NAMALWA (cell line): ENCODE data around the gene LINGO3.
"Not testable (repeated sequence)": the region's sequence is repeated elsewhere in the genome, so short reads cannot be mapped to it uniquely, and the experiment has no call there.

Experiments used
- DNase-seq: peaks from one replicate; pipeline ENCODE4 v3.0.0-alpha.2; 2015; ENCODE audit warnings: low spot score

Gene LINGO3

DNA sequence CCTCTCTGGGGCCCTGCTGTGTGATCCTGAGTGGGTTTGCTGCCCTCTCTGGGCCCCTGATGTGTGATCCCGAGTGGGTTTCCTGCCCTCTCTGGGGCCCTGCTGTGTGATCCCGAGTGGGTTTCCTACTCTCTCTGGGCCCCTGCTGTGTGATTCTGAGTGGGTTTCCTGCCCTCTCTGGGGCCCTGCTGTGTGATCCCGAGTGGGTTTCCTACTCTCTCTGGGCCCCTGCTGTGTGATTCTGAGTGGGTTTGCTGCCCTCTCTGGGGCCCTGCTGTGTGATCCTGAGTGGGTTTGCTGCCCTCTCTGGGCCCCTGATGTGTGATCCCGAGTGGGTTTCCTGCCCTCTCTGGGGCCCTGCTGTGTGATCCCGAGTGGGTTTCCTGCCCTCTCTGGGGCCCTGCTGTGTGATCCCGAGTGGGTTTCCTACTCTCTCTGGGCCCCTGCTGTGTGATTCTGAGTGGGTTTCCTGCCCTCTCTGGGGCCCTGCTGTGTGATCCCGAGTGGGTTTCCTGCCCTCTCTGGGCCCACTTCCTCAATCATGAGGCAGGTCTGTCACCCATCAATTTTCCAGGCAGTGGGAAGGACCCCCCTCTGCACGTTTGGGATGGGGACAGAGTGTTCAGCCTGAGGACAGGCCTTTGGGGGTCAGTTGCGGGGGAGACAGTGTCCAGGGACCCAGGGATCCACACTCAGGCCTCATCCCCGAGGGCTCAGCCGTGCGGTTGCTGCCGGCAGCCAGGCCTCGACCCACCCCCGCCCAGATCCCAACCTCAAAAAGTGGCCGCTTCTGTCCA is 26.5 kb downstream of the LINGO3 start:
- DNase-seq: not testable (repeated sequence)

DNA sequence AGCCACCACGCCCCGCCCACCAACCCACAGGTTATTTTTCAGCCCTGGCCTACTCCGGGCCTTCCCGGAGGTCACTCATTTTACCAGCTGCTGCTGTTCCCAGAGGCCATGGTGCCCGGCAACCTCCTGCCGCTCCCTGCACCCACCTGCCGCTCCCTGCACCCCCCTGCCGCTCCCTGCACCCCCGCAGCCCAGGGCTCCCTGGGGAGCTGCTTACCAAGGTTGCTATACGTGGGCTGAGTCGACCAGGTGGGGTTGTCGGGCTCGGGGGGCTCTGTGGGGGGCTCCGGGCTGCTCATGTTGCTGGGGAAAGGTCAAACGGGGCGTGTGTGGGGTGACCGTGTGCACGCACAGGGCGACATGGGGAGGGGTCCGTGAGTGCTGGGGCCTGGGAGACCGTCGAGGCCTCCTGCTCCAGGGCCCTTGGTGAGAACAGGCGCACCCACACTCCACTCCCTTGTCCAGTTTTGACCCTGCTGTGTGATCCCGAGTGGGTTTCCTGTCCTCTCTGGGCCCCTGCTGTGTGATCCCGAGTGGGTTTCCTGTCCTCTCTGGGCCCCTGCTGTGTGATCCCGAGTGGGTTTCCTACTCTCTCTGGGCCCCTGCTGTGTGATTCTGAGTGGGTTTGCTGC is 27.2 kb downstream of the LINGO3 start:
- DNase-seq: no peak

DNA sequence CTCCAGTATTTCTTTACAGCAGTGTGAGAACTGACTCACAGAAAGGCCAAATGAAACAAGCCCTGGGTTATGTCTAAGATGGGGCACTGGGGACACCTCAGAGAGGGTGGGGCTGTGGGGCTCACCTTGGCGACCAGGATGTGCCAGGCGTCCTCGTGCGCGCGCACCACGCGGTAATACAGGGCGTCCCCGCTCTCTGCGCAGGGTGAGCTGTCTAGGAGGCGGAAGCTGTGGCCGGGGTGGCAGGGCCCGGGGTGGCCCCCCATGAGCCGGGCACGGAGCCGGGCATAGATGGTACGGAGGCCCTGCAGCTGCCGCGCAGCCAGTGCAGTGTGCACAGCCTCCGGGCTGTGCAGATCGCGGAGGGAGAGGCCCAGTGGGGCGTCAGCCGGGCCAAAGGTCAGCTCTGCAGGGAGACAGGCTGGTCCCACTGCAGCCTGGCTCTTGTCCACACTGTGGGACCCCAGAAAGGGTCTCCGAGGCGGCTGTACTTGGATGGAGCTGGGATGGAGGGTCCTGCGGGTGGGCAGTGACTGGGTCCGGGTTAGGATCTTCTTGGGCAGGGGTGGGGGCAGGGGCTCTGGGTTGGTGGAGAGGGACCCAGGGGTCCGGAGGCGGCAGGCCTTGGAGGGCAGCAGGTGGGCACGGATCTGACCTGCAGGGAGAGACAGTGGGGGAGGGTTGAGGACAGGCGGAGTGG is 29.3 kb downstream of the LINGO3 start:
- no peak for DNase-seq

DNA sequence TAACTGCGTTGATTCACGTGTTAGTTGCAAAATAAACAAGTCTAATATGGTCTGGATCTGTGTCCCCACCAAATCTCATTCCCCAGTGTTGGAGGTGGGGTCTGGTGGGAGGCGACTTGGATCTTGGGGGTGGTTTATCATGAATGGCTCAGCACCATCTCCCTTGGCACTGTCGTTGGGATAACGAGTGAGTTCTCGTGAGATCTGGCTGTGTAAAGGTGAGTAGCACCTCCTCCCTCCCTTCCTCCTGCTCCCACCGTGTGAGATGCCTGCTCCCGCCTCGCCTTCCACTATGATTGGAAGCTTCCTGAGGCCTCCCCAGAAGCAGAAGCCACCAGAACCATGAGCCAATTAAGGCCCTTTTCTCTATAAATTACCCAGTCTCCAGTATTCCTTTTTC is 30.8 kb downstream of the LINGO3 start:
- no peak for DNase-seq

DNA sequence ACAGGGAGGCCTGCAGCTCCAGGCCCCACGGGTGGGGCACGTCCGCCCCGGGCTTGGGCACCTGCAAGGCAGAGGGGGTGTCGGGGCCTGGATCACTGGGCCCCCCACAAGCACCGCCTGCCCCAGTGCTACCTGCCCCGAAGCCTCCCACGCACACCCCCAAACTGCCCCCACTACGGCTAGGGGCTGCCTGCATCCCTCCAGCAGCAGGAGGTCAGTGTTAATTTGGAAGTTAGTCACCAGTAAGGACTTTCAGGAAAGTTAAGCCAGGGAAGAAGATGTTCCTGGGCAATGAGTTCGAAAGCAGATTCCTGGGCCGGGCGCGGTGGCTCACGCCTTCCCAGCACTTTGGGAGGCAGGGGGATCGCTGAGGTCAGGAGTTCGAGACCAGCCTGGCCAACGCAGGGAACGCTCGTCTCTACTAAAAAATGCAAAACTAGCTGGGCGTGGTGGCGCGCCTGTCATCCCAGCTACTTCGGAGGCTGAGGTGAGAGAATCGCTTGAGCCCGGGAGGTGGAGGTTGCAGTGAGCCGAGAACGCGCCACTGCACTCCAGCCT is 31.4 kb downstream of the LINGO3 start:
- no peak for DNase-seq

DNA sequence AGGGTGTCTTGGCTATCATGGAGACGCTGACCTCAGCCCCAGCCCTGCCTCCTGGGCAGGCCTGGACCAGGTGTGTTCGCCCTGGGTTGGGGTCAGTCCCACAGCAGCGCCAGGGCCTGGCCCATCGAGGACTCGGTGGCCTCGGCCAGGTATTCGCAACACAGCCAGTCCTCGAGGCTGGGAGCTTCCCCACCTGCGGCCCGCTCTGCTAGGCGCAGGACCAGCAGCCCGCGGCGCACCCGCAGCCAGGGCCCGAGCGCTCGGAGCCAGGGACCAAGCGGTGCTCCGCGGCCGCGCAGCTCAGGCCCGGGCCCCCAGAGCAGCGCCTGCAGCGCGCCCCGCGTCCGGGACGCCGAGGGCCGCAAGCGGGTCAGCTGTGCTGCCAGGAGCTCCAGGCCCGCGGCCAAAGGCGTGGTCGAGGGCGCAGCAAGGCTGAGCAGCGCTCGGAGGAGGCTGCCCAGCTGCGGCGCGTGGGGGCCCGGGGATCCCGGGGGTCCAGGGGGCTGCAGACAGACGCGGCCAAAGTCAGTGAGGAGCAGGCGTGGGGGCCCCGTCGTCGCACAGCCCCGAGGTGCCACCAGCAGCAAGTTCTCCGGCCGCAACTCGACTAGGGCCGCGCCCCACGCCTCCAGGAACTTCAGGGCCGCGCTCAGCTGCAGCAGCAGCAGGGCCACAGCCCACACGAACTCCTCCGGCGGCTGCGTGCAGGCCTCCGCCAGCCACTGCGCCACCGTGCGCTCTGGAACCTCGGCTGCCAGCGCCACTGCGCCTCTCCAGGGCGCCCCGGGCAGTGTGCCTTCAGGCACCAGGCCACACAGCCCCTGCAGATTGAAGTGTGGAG is 32.1 kb downstream of the LINGO3 start:
- no peak for DNase-seq

DNA sequence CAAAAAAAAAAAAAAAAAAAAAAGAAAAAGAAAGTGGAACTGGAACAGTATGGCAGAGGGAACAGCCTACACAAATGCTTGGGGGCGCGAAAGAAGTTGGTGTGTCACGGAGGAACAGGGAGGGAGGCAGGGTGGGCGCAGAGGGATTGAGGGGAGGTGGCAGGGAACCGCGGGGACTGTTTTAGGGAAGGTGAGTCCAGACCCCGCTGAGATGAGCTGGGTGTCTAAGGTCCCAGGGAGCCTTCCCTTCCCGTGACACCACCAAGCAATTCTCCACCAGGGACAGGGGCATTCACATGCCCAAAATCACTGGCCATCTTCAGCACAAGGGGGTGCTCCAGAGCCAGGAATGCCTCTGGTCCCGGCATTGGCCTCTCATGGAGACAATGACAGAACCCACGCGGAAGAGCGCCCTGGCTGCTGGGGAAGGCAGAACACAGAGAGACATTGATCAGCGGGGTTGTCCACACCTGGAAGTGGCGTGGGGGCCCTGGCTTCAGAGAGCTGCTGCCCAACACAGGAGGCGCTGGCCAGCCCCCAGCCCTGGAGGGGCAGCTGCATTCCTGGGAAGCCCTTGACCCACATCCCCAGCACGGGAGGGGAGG is 32.9 kb downstream of the LINGO3 start:
- peak; percentile 54 for DNase-seq

DNA sequence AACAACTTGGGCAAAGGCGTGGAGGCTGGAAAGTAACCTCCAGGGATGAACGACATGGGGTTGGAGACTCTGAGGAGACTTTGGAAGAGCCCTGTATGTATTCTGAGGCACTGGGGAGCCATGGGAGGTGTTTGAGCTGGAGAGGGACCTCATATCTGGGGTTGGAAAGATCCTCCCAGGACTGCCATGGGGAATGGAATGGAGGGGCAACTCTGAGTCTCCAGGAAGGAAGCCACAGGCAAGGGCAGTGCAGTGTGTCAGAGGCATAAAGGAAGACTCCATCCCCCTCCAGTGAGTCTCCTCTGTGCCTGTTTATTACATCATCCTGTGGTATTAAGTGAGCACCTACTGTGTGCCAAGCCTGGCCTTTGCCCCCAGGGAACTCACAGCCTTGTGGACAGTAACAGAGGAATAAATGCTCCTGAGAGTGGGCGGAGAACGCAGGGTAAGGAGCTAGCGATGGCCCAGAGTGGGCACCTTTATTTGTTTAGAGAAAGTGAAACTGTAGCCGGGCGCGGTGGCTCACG is 33.7 kb downstream of the LINGO3 start:
- DNase-seq: no peak

DNA sequence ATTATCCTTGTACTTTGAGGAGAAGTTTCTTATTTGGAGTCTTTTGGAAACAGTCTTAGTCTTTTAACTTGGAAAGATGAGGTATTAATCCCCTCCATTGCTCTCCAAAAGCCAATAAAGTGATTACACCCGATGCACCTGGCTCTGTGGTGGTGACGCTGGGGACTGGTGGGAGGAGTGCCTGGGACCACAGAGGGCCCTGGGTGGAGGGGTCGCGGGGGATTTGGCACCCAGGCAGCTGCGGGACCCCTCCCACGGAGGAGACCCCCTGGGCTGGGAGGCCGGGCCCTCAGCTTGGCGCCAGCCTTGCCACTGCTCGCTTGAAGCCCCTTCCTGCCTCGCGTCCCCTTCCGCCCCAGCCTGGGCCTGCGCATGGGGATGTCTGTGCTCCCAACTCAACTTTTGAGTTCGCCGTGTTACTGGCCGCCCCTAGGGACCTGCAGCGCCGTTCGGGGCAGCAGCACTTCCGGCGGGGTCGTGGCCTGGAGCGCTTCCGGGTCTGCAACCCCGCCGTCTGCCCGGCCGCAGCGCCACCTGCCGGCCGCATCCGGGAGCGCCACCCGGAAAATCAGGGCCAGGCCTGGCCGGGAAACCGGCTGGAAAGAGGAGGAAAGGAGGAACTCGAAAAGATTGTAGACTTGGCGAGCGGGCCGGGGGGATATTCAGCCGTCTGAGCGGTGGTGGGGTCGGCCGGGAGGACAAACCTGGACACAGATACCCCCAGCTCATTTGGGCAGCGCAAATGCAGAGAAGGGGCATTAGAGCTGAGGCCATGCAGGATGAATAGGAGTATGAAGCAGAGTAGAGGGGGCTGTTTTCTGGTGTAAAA is 34.4 kb downstream of the LINGO3 start:
- peak; percentile 94 for DNase-seq

DNA sequence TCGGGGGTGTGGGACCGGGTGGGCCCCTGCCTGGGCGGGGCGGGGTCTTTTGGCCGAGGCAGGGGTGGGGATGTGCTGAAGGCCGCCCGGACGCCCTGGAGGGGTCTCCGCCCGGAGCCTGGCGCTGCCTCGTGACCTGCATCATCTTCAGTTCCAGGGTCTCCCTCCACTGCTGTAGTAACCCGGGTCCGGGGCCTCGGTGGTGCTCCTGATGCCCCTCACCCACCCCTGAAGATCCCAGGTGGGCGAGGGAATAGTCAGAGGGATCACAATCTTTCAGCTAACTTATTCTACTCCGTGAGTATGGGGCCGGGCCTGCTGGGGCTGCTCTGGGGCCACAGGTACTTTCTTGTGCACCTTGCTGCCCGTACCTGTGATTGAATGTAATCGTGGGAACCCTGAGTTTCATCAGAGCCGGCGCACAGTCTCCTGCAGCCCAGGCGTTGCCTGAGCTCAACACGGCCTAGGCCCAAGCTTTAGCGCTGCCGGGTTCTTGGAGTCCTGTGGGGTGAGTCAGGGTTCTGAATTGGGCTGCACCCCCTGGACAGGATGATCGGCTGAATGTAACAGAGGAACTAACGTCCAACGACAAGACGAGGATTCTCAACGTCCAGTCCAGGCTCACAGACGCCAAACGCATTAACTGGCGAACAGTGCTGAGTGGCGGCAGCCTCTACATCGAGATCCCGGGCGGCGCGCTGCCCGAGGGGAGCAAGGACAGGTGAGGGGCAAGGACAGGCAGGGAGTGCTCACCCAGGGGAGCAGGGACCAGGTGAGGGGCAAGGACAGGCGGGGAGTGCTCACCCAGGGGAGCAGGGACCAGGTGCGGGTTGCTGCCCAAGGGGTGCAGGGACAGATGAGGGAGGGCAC is 36.5 kb downstream of the LINGO3 start:
- no peak for DNase-seq

DNA sequence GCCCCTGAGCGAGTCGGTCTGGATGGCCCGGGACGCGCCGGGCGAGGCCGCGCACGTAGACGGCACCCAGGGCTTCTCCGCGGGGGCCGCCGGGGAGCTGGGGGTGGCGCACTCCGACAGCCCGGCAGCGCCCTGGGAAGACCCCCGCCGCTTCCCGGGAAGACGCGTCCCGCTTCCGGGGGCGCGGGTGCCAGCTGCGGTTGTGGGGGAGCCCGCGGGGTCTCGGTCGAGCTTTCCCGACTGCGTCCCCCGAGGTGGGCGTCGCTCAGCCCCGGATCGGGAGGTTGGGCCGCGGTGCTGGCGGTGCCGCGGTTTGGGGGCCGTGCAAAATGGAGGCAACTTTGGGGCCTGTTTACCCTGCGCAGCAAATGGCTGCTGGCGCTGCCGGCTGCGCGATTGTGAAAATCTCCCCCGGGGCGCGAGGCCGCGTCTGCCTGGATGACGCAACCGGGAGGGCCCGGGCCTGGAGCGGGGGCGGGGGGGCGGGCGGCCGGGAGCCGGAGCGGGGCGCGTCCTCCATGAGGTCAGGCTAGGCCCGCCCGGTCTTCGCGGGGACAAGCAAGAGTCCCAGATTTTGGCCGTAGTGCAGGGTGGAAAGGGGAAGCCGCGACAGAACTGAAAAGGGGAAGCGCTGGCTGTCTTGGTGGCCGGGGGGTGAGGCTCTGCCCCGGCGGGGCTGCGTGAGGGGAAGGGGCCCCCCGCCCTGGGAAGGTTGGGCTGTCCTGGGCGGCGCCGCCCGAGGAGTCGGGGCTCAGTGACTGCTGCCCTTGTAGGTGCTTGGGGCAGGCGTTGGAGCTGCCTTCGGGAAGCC is 37.3 kb downstream of the LINGO3 start:
- peak; percentile 78 for DNase-seq

DNA sequence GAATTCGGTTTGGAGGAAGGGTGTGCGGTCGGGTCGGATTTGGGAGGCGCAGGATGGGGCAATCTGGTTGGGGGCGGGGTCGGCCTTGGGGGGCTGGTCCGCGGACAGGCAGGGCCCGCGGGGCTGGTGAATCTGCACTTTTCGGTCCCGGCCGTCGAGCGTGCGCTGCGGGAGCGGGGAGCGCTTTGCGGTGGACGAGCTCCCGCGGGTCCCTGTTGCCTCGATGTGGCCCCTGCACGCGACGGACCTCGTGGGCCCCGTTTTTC is 37.9 kb downstream of the LINGO3 start:
- DNase-seq: peak; percentile 29

DNA sequence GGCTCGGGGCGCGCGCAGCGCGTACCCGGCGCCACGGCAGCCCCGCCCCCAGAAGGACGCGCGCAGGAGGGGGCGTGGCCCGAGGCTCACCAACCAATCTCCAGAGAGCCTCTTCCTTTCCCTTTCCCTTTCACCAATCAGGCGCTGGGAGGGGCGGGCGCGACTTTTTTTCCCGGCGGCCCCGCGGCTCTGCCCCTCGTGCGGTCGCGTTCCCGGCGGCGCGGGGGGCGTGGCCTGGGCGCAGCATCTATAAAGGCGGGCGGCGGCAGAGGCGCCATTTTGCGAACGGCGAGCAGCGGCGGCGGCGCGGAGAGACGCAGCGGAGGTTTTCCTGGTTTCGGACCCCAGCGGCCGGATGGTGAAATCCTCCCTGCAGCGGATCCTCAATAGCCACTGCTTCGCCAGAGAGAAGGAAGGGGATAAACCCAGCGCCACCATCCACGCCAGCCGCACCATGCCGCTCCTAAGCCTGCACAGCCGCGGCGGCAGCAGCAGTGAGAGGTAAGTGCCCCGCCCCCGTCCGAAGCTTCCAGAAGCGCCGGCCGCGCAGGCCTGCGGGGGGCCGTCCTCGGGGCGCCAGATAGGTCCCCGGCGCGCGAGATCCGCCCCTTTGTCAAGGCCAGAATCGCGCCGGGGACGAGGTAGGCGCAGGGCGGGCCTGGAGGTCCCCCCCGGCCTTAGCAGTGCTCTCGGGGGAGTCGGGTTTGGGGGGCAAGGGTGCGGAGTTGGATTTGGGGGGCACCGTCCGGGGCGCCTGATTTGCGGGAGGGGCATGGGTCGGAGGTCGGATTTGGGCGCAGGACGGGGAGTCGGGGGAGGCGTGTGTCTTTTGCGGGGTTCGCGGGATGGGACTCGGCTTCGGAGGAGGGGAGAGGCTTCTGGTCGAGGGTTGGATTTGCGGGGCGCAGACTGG is 38.5 kb downstream of the LINGO3 start:
- peak; percentile 96 for DNase-seq

DNA sequence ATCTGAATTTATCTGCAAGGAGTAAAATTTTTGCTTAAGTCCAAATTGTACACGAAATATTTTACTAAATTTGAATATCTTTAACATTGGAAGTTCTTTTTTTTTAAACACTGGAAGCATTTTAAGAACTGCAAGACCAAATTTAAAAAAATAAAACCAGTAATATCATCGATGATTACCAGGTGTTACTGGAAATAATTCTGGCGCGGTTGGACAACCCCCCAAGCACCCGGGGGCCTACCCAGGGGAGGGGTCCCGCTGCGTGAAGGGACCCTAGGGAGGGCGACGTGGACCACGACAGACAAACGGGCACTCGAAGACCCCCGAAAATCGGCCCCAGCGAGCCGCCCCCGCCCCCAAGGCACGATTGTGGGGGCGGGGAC is 39.1 kb downstream of the LINGO3 start:
- DNase-seq: no peak

DNA sequence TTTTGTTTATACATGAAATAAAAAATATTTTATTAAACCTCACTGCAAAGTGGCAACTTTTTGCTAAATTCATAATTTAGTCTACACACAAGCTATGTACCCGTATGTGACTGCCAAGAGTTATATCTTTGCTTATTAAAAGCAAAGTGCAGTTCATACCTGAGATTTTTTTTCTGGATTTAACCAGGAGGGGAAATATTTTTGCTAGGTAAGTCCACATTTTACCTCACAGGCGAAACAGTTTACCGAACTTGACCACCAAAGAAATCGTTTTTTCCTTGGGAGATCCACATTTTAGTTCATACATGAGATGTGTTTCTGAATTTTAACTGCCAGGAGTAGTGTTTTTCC is 39.5 kb downstream of the LINGO3 start:
- DNase-seq: no peak

DNA sequence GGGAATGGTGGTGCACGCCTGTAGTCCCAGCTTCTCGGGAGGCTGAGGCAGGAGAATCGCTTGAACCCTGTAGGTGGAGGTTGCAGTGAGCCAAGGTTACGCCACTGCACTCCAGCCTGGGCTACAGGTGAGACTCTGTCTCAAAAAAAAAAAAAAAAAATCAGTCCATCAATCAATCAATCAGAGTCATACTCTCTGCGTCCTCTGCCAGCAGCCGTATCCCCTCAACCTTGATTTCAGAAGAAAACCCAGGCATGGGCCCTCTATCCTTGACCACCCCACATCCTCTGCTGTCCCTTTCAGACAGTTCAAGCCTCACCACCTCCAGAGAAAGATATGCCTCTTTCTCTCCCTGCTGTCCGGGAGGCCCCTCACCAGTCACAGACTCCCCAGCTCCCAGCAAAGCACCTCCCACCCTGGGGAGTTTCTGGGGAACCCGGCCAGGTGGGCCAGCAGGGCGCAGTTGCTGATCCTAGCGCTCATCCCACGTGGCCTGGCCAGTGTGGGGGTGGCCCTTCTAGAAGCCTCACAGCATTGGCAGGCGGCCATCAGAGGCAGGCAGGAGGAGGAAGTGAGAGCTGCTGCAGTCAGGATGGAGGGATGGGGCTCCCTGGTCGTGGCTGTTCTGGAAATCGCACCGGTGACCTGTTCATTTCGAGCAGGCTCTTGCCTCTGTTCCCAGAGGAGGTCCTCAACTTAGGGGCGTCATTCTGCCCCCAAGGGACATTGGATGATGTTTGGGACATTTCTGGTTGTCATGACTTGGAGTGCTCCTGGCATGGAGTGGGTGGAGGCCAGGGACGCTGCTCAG is 41.6 kb downstream of the LINGO3 start:
- peak; percentile 83 for DNase-seq
